Mesenchymal stem cell (in vitro differentiated cells and primary cell): Measurements from ENCODE around the gene PNMA6F.

Experiments
- DNase-seq: peaks from one replicate; pipeline ENCODE4 v3.0.0-alpha.2; 2013
- H2AFZ ChIP-seq: one replicate; pipeline ENCODE4 v1.6.1; 2013; ENCODE audit warnings: low read depth, mild to moderate bottlenecking, control low read depth, inconsistent platforms, low read length, moderate library complexity
- H2AK5ac ChIP-seq: 2 replicates; pipeline ENCODE4 v1.6.1; 2013; ENCODE audit warnings: low read length, moderate library complexity, mild to moderate bottlenecking, inconsistent platforms; ENCODE audit not compliant: severe bottlenecking
- H2BK120ac ChIP-seq: one replicate; pipeline ENCODE4 v1.6.1; 2013; ENCODE audit warnings: low read depth, mild to moderate bottlenecking, inconsistent platforms, low read length, moderate library complexity
- H2BK12ac ChIP-seq, 2 experiments: one replicate each; pipeline ENCODE4 v1.6.1; 2013; ENCODE audit warnings: inconsistent platforms in 2 of 2, low read length in 2 of 2, mild to moderate bottlenecking in 2 of 2, moderate library complexity in 2 of 2, control low read depth in 1 of 2
- H2BK15ac ChIP-seq: one replicate; pipeline ENCODE4 v1.6.1; 2013; ENCODE audit warnings: mild to moderate bottlenecking, low read depth, inconsistent platforms; ENCODE audit not compliant: poor library complexity, severe bottlenecking
- H2BK5ac ChIP-seq: 2 replicates; pipeline ENCODE4 v1.6.1; 2013; ENCODE audit warnings: low read depth, mild to moderate bottlenecking, low read length, control low read depth, inconsistent platforms; ENCODE audit not compliant: poor library complexity, severe bottlenecking
- H3K14ac ChIP-seq, 2 experiments: one replicate each; pipeline ENCODE4 v1.6.1; 2013; ENCODE audit warnings: inconsistent platforms in 2 of 2, low read length in 2 of 2, control low read depth in 1 of 2, mild to moderate bottlenecking in 1 of 2, moderate library complexity in 1 of 2
- H3K18ac ChIP-seq, 2 experiments: one replicate each; pipeline ENCODE4 v1.6.1; 2013; ENCODE audit warnings: inconsistent platforms in 2 of 2, low read length in 2 of 2, control low read depth in 1 of 2, low read depth in 1 of 2, mild to moderate bottlenecking in 1 of 2
- H3K23ac ChIP-seq, 2 experiments: one replicate each; pipeline ENCODE4 v1.6.1; 2013; ENCODE audit warnings: inconsistent platforms in 2 of 2, low read length in 2 of 2, mild to moderate bottlenecking in 2 of 2, moderate library complexity in 2 of 2, control low read depth in 1 of 2
- H3K27ac ChIP-seq: 2 replicates; pipeline ENCODE4 v1.5.1; 2013; ENCODE audit warnings: mild to moderate bottlenecking, moderate library complexity, low read length, control low read depth, inconsistent platforms; ENCODE audit not compliant: poor library complexity, severe bottlenecking
- H3K27me3 ChIP-seq, 2 experiments: 2 replicates each; pipeline versions ENCODE4 v1.6.1 to v1.7.0; 2013; ENCODE audit warnings: low read length in 2 of 2, mild to moderate bottlenecking in 2 of 2, moderate library complexity in 2 of 2, control low read depth in 1 of 2, inconsistent platforms in 1 of 2; ENCODE audit not compliant: control insufficient read depth in 1 of 2, insufficient read depth in 1 of 2
- H3K36me3 ChIP-seq, 2 experiments: 2 replicates each; pipeline versions ENCODE4 v1.6.1 to v1.7.0; 2013; ENCODE audit warnings: low read length in 2 of 2, control low read depth in 1 of 2, inconsistent platforms in 1 of 2, low read depth in 1 of 2, mild to moderate bottlenecking in 1 of 2; ENCODE audit not compliant: insufficient read depth in 2 of 2, control insufficient read depth in 1 of 2
- H3K4ac ChIP-seq, 2 experiments: one replicate each; pipeline ENCODE4 v1.6.1; 2013; ENCODE audit warnings: inconsistent platforms in 2 of 2, low read length in 2 of 2, mild to moderate bottlenecking in 2 of 2, moderate library complexity in 2 of 2, control low read depth in 1 of 2, low read depth in 1 of 2
- H3K4me1 ChIP-seq: 2 replicates; pipeline ENCODE4 v1.6.1; 2013; ENCODE audit warnings: low read depth, low read length, control low read depth; ENCODE audit not compliant: control insufficient read depth, insufficient read depth
- H3K4me2 ChIP-seq: 2 replicates; pipeline ENCODE4 v1.6.1; 2013; ENCODE audit warnings: low read length, mild to moderate bottlenecking, inconsistent platforms; ENCODE audit not compliant: poor library complexity, severe bottlenecking
- H3K4me3 ChIP-seq, 2 experiments: 2 replicates each; pipeline versions ENCODE4 v1.5.1 to v1.7.0; 2013; ENCODE audit warnings: low read length in 2 of 2, mild to moderate bottlenecking in 2 of 2, control low read depth in 1 of 2, low read depth in 1 of 2; ENCODE audit not compliant: insufficient read depth in 1 of 2
- H3K79me1 ChIP-seq: replicated peaks from 2 replicates; pipeline ENCODE4 v1.6.1; 2013; ENCODE audit warnings: mild to moderate bottlenecking, control low read depth, low read length, inconsistent platforms; ENCODE audit not compliant: poor library complexity, severe bottlenecking
- H3K9ac ChIP-seq: 2 replicates; pipeline ENCODE4 v1.7.0; 2013; ENCODE audit warnings: mild to moderate bottlenecking, low read length, moderate library complexity
- H3K9me3 ChIP-seq: 2 replicates; pipeline ENCODE4 v1.7.0; 2013; ENCODE audit warnings: mild to moderate bottlenecking, low read length; ENCODE audit not compliant: control insufficient read depth
- H4K8ac ChIP-seq: one replicate; pipeline ENCODE4 v1.6.1; 2013; ENCODE audit warnings: inconsistent platforms, mild to moderate bottlenecking, low read length, moderate library complexity
- H4K91ac ChIP-seq: one replicate; pipeline ENCODE4 v1.6.1; 2013; ENCODE audit warnings: mild to moderate bottlenecking, low read length, inconsistent platforms
- WGBS: methylation state at CpG from one replicate; pipeline ENCODE4 v1.1.7; 2013; ENCODE audit warnings: mixed read lengths; 5-methylcytosine and 5-hydroxymethylcytosine counted together

Gene PNMA6F

GRCh38 chrX:153353416-153353815 is 31.8 kb upstream of the PNMA6F start:
- no peak overlapping the region for H3K4ac ChIP-seq
- 65% methylated on average over 11 of the region's 12 CpGs for WGBS
- no peak overlapping the region for H2BK5ac ChIP-seq
- no peak for DNase-seq
- H2AFZ ChIP-seq, result no peak overlapping the region
- H2AK5ac ChIP-seq, result no peak overlapping the region
- no peaks in the 10 kb centered on the region for H3K4me1 ChIP-seq
- H2BK120ac ChIP-seq, result no peak overlapping the region
- H3K27me3 ChIP-seq, result peaks cover 0 to 13% of the 10 kb centered on the region in 2 experiments
- H3K4me3 ChIP-seq, result no peak overlapping the region
- no peak overlapping the region for H2BK12ac ChIP-seq
- no peak overlapping the region for H3K9ac ChIP-seq
- no peak overlapping the region for H3K18ac ChIP-seq
- H4K8ac ChIP-seq, result no peak overlapping the region
- H3K14ac ChIP-seq, result no peak overlapping the region
- H3K79me1 ChIP-seq, result peaks cover 2% of the 10 kb centered on the region
- no peak overlapping the region for H3K4me2 ChIP-seq
- H4K91ac ChIP-seq, result no peak overlapping the region
- H2BK15ac ChIP-seq, result no peak overlapping the region
- no peak overlapping the region for H3K27ac ChIP-seq
- no peak overlapping the region for H3K23ac ChIP-seq
- H3K9me3 ChIP-seq, result peaks cover 18% of the 10 kb centered on the region
- H3K36me3 ChIP-seq, result peaks cover 14 to 31% of the 10 kb centered on the region in 2 experiments

- Histone ChIP-seq H3K9me3 (peaks cover 13% of the 10 kb centered on the region), H3K4ac (no peak overlapping the region), H3K9ac (no peak overlapping the region), H2AK5ac (no peak overlapping the region), H3K4me1 (no peaks in the 10 kb centered on the region), H3K23ac (no peak overlapping the region), H3K79me1 (peaks cover 2% of the 10 kb centered on the region), H4K91ac (no peak overlapping the region), H3K18ac (no peak overlapping the region), H2BK12ac (no peak overlapping the region), H2BK120ac (no peak overlapping the region), H3K4me2 (no peak overlapping the region), H2BK5ac (no peak overlapping the region), H3K27ac (no peak overlapping the region), H3K14ac (no peak overlapping the region), H3K4me3 (no peak overlapping the region), H3K27me3 (peaks cover 0 to 13% of the 10 kb centered on the region in 2 experiments), H3K36me3 (peaks cover 15 to 35% of the 10 kb centered on the region in 2 experiments), H4K8ac (no peak overlapping the region), H2AFZ (no peak overlapping the region), H2BK15ac (no peak overlapping the region)
- WGBS, result 83% methylated on average over 2 of the region's 3 CpGs
- DNase-seq, result no peak
Measured at GRCh38 chrX:153352858-153353257, 31.3 kb upstream of the PNMA6F start.

GRCh38 chrX:153351981-153352380 is 30.4 kb upstream of the PNMA6F start:
- no peak overlapping the region for H4K8ac ChIP-seq
- H3K9me3 ChIP-seq, result peaks cover 10% of the 10 kb centered on the region
- no peak overlapping the region for H2BK120ac ChIP-seq
- H3K4ac ChIP-seq, result no peak overlapping the region
- peaks cover 0 to 13% of the 10 kb centered on the region in 2 experiments for H3K27me3 ChIP-seq
- no peaks in the 10 kb centered on the region for H3K4me1 ChIP-seq
- no peak overlapping the region for H3K23ac ChIP-seq
- no peak overlapping the region for H2AFZ ChIP-seq
- H2AK5ac ChIP-seq, result no peak overlapping the region
- WGBS, result 91% methylated on average over 8 of the region's 8 CpGs
- no peak overlapping the region for H2BK5ac ChIP-seq
- H3K27ac ChIP-seq, result no peak overlapping the region
- H3K36me3 ChIP-seq, result peaks cover 24 to 43% of the 10 kb centered on the region in 2 experiments
- no peak overlapping the region for H3K9ac ChIP-seq
- H2BK15ac ChIP-seq, result no peak overlapping the region
- peaks cover 2% of the 10 kb centered on the region for H3K79me1 ChIP-seq
- no peak overlapping the region for H3K4me2 ChIP-seq
- H3K4me3 ChIP-seq, result no peak overlapping the region
- no peak overlapping the region for H2BK12ac ChIP-seq
- no peak for DNase-seq
- H3K14ac ChIP-seq, result no peak overlapping the region
- no peak overlapping the region for H3K18ac ChIP-seq
- H4K91ac ChIP-seq, result no peak overlapping the region

- no peaks in the 10 kb centered on the region for H3K4me1 ChIP-seq
- 100% methylated on average over 4 of the region's 5 CpGs for WGBS
Measured at GRCh38 chrX:153349952-153350351, 28.4 kb upstream of the PNMA6F start.

More at GRCh38 chrX:153349952-153350351, 28.4 kb upstream of the PNMA6F start:
- no peak overlapping the region for H4K8ac ChIP-seq
- no peak overlapping the region for H3K18ac ChIP-seq
- H3K14ac ChIP-seq, result no peak overlapping the region
- no peak overlapping the region for H2BK12ac ChIP-seq
- no peak overlapping the region for H2BK120ac ChIP-seq
- no peak overlapping the region for H2BK15ac ChIP-seq
- H2BK5ac ChIP-seq, result no peak overlapping the region
- no peak overlapping the region for H3K23ac ChIP-seq
- H3K36me3 ChIP-seq, result peaks cover 43 to 53% of the 10 kb centered on the region in 2 experiments
- H2AFZ ChIP-seq, result no peak overlapping the region
- H4K91ac ChIP-seq, result no peak overlapping the region
- H3K27me3 ChIP-seq, result peaks cover 0 to 13% of the 10 kb centered on the region in 2 experiments
- peaks cover 8% of the 10 kb centered on the region for H3K9me3 ChIP-seq
- no peak overlapping the region for H3K9ac ChIP-seq
- H3K79me1 ChIP-seq, result peaks cover 9% of the 10 kb centered on the region
- DNase-seq, result no peak
- H3K4me3 ChIP-seq, result no peak overlapping the region
- H3K27ac ChIP-seq, result no peak overlapping the region
- H3K4me2 ChIP-seq, result no peak overlapping the region
- no peak overlapping the region for H2AK5ac ChIP-seq
- H3K4ac ChIP-seq, result no peak overlapping the region
